Testis (tissue), 2 donors: ENCODE results near the gene PKP2.

ENCODE experiments used
- POLR2A ChIP-seq: fragments of 450-650 bp; IDR thresholded peaks from one replicate; pipeline ENCODE4 v1.6.1; 2017; ENCODE audit warnings: antibody characterized with exemption, mild to moderate bottlenecking, moderate library complexity
- TF ChIP-seq, protein P1 (sequence below), 3 experiments: fragments of 450-650 bp in 2 of 3; fragments of 200-600 bp in 1 of 3; sonication (generic) in 1 of 3; IDR thresholded peaks; one replicate each; pipeline ENCODE4 v1.5.1; 2016 to 2019; ENCODE audit warnings: antibody characterized with exemption in 3 of 3, mild to moderate bottlenecking in 2 of 3, moderate library complexity in 1 of 3

GRCh38 chr12:32826807-32827412 lies 69.7 kb downstream of the PKP2 start:
- TF ChIP-seq, protein P1, sequence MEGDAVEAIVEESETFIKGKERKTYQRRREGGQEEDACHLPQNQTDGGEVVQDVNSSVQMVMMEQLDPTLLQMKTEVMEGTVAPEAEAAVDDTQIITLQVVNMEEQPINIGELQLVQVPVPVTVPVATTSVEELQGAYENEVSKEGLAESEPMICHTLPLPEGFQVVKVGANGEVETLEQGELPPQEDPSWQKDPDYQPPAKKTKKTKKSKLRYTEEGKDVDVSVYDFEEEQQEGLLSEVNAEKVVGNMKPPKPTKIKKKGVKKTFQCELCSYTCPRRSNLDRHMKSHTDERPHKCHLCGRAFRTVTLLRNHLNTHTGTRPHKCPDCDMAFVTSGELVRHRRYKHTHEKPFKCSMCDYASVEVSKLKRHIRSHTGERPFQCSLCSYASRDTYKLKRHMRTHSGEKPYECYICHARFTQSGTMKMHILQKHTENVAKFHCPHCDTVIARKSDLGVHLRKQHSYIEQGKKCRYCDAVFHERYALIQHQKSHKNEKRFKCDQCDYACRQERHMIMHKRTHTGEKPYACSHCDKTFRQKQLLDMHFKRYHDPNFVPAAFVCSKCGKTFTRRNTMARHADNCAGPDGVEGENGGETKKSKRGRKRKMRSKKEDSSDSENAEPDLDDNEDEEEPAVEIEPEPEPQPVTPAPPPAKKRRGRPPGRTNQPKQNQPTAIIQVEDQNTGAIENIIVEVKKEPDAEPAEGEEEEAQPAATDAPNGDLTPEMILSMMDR (IDR thresholded peaks at IDR 0.05): no peak
- no peak for TF ChIP-seq POLR2A
